Panc1 (cell line): ENCODE results near the gene ATP10A. TPM values are rescaled to one million over a fixed set of nuclear protein-coding genes. Genes with fewer than 3 reads are reported as not detected.

ENCODE experiments used
- ATAC-seq: fragments of 200-7000 bp; cut with Tn5 transposase; 2 replicates; pipeline ENCODE4 v1.9.1; 2020; ENCODE audit warnings: mild to moderate bottlenecking, moderate library complexity
- BruUV-seq: library from RNA; stranded (reverse); fragments of 400-500 nt; replicated peaks from 2 replicates; lab custom pipeline; 2021; lab: Mats Ljungman, UMichigan
- CTCF ChIA-PET: fragments of 300-600 bp; sonication (Branson Sonifier 250); formaldehyde crosslinking; loops from one replicate; lab custom pipeline; 2022; ENCODE audit warnings: antibody characterized with exemption; lab: Charles Lee
- POLR2A ChIA-PET: fragments of 300-600 bp; sonication (Branson Sonifier 250); formaldehyde crosslinking; loops from one replicate; lab custom pipeline; 2022; ENCODE audit warnings: antibody characterized with exemption; lab: Charles Lee
- DNase-seq: peaks from one replicate; pipeline ENCODE4 v3.0.0-alpha.2; 2010; ENCODE audit warnings: low read depth, low spot score
- H3K27ac ChIP-seq: 2 replicates; pipeline ENCODE4 v1.5.1; 2011; ENCODE audit warnings: mild to moderate bottlenecking, low read length, inconsistent platforms
- H3K27me3 ChIP-seq: fragments of 200-500 bp; sonication (Bioruptor generic); 2 replicates; pipeline ENCODE4 v1.6.0; 2014; ENCODE audit warnings: low read length, inconsistent platforms; ENCODE audit not compliant: control insufficient read depth, insufficient read depth
- H3K36me3 ChIP-seq: fragments of 200-500 bp; sonication (Bioruptor generic); 2 replicates; pipeline ENCODE4 v1.5.1; 2014; ENCODE audit warnings: inconsistent platforms, mild to moderate bottlenecking, low read length, moderate library complexity; ENCODE audit not compliant: control insufficient read depth, insufficient read depth
- H3K4me1 ChIP-seq: 2 replicates; pipeline ENCODE4 v1.5.1; 2011; ENCODE audit warnings: inconsistent platforms, mild to moderate bottlenecking, low read length, moderate library complexity; ENCODE audit not compliant: control insufficient read depth, insufficient read depth
- H3K4me3 ChIP-seq, 2 experiments: 2 replicates each; pipeline ENCODE4 v1.5.1; 2011 to 2012; ENCODE audit warnings: low read depth in 2 of 2, low read length in 2 of 2, mild to moderate bottlenecking in 2 of 2, inconsistent platforms in 1 of 2, moderate library complexity in 1 of 2
- H3K9me3 ChIP-seq: fragments of 200-500 bp; sonication (Bioruptor generic); 2 replicates; pipeline ENCODE4 v1.5.1; 2014; ENCODE audit warnings: low read depth, mild to moderate bottlenecking, inconsistent platforms, low read length, moderate library complexity; ENCODE audit not compliant: control insufficient read depth, insufficient read depth
- POLR2AphosphoS5 ChIP-seq: IDR thresholded peaks from 2 replicates; pipeline ENCODE4 v1.6.1; 2012; ENCODE audit warnings: mild to moderate bottlenecking, low read depth, low read length, moderate library complexity
- REST ChIP-seq, 2 experiments: IDR thresholded peaks; 2 replicates each; pipeline ENCODE4 v1.6.1; 2011 to 2012; ENCODE audit warnings: low read depth in 2 of 2, control low read depth in 1 of 2, low read length in 1 of 2, mild to moderate bottlenecking in 1 of 2, moderate library complexity in 1 of 2; ENCODE audit not compliant: insufficient read depth in 1 of 2
- SIN3A ChIP-seq: IDR thresholded peaks from 2 replicates; pipeline ENCODE4 v1.6.1; 2012; ENCODE audit warnings: low read depth, mild to moderate bottlenecking, low read length, moderate library complexity, borderline replicate concordance; ENCODE audit not compliant: insufficient read depth
- TCF7L2 ChIP-seq: IDR thresholded peaks from 2 replicates; pipeline ENCODE4 v1.6.1; 2011; ENCODE audit warnings: mild to moderate bottlenecking, low read depth, low read length, inconsistent platforms
- in situ Hi-C: cut with HindIII; loops from 2 replicates; pipeline ENCODE4 v1.10.0; 2016; ENCODE audit warnings: low sequenced_read_pairs, low pct_unique_long_range_greater_than_20kb
- intact Hi-C: fragments of 100-400 bp; cut with micrococcal nuclease; formaldehyde crosslinking; loops from one replicate; pipeline ENCODE4 v1.10.0; 2022; ENCODE audit not compliant: unreplicated experiment
- total RNA-seq: library from RNA; stranded (reverse); gene quantifications from one replicate; pipeline ENCODE4 v1.2.1, GENCODE V29; 2021; ENCODE audit not compliant: unreplicated experiment
- TF ChIP-seq, protein P1 (sequence below): fragments of 450-650 bp; IDR thresholded peaks from 2 replicates; pipeline ENCODE4 v1.5.1; 2017; ENCODE audit warnings: mild to moderate bottlenecking

Gene ATP10A
- total RNA-seq, 1 experiment from 2014 or later, result 0.31 TPM

DNA sequence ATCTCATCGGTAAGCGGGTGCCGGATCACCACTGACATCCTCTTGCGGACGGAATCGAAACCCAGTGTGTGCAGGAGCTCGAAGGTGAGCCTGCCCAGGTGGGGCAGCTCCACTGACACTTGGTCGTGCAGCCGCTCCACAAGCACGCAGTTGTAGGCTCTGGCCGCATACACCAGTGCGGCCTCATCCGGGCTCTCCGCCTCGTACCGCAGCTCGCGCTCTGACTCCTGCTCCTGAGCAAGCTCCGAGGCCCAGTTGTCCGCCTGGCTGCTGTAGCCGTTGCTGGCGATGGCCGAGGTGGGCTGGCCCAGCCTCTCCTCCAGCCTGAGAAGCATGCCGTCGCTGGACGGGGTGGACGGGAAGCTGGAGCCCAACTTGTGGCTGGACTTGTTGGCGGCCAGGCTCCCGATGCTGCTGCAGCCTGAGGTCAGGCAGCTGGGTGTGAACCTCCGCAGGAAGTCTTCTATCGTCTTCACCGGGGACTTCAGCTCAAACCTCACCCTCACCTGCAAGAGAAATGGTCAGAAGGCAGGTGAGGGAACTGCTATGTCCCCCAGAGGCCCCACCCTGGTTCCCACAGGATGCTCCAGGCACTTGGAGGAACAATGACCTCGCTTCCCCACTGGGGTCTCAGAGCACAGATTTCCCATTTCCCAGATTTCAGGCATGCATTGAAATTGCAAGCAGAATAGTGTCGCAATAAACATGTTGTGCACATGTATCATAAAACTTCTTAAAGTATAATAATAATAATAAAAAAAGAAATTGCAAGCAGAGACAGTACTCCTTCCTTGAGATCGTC, 149.2 kb downstream of the ATP10A start:
- Histone ChIP-seq H3K4me1 (no peaks in the 10 kb centered on the region), H3K27ac (no peak overlapping the region), H3K9me3 (no peaks in the 10 kb centered on the region), H3K27me3 (no peaks in the 10 kb centered on the region; the same call in 1 of the 2 replicates), H3K4me3 (no peak overlapping the region), H3K36me3 (no peaks in the 10 kb centered on the region)
- ChIA-PET POLR2A (no interaction called here), CTCF (no interaction called here)
- no TSS peak for BruUV-seq
- TF ChIP-seq TCF7L2 (no peak), SIN3A (no peak), POLR2AphosphoS5 (no peak), REST (IDR thresholded peaks at IDR 0.05; ENCODE audit: insufficient read depth in 1 of 2, low read depth in 2 of 2, low read length in 1 of 2) (no peak)
- TF ChIP-seq, protein P1, sequence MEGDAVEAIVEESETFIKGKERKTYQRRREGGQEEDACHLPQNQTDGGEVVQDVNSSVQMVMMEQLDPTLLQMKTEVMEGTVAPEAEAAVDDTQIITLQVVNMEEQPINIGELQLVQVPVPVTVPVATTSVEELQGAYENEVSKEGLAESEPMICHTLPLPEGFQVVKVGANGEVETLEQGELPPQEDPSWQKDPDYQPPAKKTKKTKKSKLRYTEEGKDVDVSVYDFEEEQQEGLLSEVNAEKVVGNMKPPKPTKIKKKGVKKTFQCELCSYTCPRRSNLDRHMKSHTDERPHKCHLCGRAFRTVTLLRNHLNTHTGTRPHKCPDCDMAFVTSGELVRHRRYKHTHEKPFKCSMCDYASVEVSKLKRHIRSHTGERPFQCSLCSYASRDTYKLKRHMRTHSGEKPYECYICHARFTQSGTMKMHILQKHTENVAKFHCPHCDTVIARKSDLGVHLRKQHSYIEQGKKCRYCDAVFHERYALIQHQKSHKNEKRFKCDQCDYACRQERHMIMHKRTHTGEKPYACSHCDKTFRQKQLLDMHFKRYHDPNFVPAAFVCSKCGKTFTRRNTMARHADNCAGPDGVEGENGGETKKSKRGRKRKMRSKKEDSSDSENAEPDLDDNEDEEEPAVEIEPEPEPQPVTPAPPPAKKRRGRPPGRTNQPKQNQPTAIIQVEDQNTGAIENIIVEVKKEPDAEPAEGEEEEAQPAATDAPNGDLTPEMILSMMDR, result no peak
- DNase-seq, result no peak
- ATAC-seq, result no peak
- intact Hi-C loops, result loop anchor here (10.0 kb wide), 1 partner anchor 61 kb away; no protein-coding TSS in a partner anchor
- in situ Hi-C loops, result no loop called here

- ChIA-PET POLR2A (no interaction called here), CTCF (no interaction called here)
- no peak for ATAC-seq
- TF ChIP-seq REST (IDR thresholded peaks at IDR 0.05; ENCODE audit: insufficient read depth in 1 of 2, low read depth in 2 of 2, low read length in 1 of 2) (no peak), SIN3A (no peak), POLR2AphosphoS5 (no peak), TCF7L2 (no peak)
- TF ChIP-seq, protein P1, result no peak
- no TSS peak for BruUV-seq
- no peaks in the 10 kb centered on the region for H3K4me1 ChIP-seq
- in situ Hi-C loops, result no loop called here
- no peak overlapping the region for H3K4me3 ChIP-seq
- H3K27ac ChIP-seq, result no peak overlapping the region
- H3K9me3 ChIP-seq, result no peaks in the 10 kb centered on the region
- intact Hi-C loops, result loop anchor here (10.0 kb wide), 1 partner anchor 62 kb away; no protein-coding TSS in a partner anchor
- no peaks in the 10 kb centered on the region; the same call in 1 of the 2 replicates for H3K27me3 ChIP-seq
- H3K36me3 ChIP-seq, result no peaks in the 10 kb centered on the region
- DNase-seq, result no peak
These were observed 150.2 kb downstream of the ATP10A start for GRCh38 chr15:25712961-25713355.
